SH-SY5Y (cell line): ENCODE data around the gene APOE.
"Not testable (repeated sequence)": the region's sequence is repeated elsewhere in the genome, so short reads cannot be mapped to it uniquely, and the experiment has no call there.

Experiments used
- GATA2 ChIP-seq: IDR thresholded peaks from 2 replicates; pipeline ENCODE4 v1.6.1; 2011; ENCODE audit warnings: mild to moderate bottlenecking, low read depth, low read length
- GATA3 ChIP-seq: IDR thresholded peaks from 2 replicates; pipeline ENCODE4 v1.6.1; 2011; ENCODE audit warnings: low read depth, mild to moderate bottlenecking, low read length, moderate library complexity

APOE gene

DNA sequence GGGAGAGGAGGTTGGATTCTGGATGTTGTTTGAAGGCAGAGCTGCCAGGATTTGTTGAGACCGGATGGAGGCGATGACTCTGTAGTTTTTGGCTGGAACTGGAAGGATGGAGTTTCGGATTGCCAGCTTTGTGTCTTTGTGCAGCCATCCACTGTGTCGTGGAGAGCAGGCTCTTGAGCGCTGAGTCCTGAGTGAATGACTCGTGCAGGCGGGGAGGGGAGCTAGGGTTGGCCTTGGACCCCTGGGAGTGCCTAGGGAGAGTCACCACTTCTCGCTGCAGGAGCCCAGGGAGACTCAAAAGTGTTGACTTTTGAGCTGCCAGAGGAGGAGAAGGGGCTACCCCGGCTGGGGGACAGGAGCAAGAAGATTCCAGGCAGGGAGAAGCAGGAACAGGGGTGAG lies 10.7 kb upstream of the APOE start:
- TF ChIP-seq GATA3 (no peak), GATA2 (no peak)

GRCh38 chr19:44897835-44898234 lies 7.8 kb upstream of the APOE start:
- TF ChIP-seq GATA2 (no peak), GATA3 (no peak)

DNA sequence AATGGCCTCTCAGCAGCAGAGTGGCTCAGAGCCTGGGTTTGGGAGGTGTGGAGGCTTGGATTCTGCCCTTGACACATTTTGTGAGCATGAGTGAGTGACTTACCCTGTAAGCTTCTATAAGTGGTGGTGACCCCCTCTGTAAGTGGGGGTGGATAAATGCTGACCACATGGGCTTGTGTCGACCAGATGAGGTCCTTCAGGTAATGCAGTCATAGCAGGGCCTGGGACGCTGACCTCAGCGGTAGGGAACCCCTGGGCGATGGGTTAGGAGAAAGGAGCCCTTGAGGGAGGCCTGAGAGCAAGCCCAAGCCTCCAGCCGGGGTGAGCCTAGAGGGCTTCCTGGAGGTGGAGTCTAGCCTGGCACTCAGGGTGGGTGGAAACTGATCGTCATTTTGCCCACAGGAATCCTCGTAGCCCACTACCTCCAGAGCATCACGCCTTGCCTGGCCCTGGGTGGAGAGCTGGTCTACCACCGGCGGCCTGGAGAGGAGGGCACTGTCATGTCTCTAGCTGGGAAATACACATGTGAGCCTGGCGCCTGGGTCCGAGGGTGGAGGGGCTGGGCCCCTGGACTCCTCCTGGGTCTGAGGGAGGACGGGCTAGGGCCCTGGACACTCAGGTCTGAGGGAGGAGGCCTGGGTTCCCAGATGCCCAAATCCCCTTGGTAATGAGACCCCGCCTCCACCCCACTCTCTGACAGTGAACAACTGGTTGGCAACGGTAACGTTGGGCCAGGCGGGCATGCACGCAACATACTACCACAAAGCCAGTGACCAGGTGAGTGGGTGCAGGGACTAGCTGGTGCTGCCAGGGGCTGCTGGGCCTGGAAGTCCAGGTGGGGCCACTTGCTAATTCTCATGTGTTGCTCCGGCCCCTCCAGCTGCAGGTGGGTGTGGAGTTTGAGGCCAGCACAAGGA lies 5.0 kb upstream of the APOE start:
- TF ChIP-seq GATA2 (no peak), GATA3 (no peak)

DNA sequence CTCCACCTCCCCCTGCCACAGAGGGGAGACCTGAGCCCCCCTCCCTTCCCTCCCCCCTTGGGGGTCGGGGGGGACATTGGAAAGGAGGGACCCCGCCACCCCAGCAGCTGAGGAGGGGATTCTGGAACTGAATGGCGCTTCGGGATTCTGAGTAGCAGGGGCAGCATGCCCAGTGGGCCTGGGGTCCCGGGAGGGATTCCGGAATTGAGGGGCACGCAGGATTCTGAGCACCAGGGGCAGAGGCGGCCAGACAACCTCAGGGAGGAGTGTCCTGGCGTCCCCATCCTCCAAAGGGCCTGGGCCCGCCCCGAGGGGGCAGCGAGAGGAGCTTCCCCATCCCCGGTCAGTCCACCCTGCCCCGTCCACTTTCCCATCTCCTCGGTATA lies 2.4 kb upstream of the APOE start:
- TF ChIP-seq GATA3 (no peak), GATA2 (no peak)

DNA sequence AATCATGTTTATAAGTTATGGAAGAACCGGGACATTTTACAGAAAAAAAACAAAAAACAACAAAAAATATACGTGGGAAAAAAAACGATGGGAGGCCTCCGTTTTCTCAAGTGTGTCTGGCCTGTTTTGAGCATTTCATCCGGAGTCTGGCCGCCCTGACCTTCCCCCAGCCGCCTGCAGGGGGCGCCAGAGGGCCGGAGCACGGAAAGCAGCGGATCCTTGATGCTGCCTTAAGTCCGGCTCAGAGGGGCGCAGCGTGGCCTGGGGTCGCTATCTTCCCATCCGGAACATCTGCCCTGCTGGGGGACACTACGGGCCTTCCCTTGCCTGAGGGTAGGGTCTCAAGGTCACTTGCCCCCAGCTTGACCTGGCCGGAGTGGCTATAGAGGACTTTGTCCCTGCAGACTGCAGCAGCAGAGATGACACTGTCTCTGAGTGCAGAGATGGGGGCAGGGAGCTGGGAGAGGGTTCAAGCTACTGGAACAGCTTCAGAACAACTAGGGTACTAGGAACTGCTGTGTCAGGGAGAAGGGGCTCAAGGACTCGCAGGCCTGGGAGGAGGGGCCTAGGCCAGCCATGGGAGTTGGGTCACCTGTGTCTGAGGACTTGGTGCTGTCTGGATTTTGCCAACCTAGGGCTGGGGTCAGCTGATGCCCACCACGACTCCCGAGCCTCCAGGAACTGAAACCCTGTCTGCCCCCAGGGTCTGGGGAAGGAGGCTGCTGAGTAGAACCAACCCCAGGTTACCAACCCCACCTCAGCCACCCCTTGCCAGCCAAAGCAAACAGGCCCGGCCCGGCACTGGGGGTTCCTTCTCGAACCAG lies 1.8 kb upstream of the APOE start:
- TF ChIP-seq GATA3 (no peak), GATA2 (no peak)

GRCh38 chr19:44904426-44904994 lies 1.1 kb upstream of the APOE start:
- TF ChIP-seq GATA2 (no peak), GATA3 (no peak)

DNA sequence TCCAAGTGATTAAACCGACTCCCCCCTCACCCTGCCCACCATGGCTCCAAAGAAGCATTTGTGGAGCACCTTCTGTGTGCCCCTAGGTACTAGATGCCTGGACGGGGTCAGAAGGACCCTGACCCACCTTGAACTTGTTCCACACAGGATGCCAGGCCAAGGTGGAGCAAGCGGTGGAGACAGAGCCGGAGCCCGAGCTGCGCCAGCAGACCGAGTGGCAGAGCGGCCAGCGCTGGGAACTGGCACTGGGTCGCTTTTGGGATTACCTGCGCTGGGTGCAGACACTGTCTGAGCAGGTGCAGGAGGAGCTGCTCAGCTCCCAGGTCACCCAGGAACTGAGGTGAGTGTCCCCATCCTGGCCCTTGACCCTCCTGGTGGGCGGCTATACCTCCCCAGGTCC lies 2.0 kb downstream of the APOE start:
- TF ChIP-seq GATA3 (no peak), GATA2 (no peak)

- no peak for TF ChIP-seq GATA2
- no peak for TF ChIP-seq GATA3
Measured at GRCh38 chr19:44908074-44908835, 2.7 kb downstream of the APOE start.

- TF ChIP-seq GATA3 (no peak), GATA2 (no peak)
Measured at GRCh38 chr19:44908836-44909261, 3.3 kb downstream of the APOE start.

DNA sequence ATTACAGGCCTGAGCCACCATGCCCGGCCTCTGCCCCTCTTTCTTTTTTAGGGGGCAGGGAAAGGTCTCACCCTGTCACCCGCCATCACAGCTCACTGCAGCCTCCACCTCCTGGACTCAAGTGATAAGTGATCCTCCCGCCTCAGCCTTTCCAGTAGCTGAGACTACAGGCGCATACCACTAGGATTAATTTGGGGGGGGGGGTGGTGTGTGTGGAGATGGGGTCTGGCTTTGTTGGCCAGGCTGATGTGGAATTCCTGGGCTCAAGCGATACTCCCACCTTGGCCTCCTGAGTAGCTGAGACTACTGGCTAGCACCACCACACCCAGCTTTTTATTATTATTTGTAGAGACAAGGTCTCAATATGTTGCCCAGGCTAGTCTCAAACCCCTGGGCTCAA lies 4.2 kb downstream of the APOE start:
- TF ChIP-seq GATA3 (no peak), GATA2 (no peak)

DNA sequence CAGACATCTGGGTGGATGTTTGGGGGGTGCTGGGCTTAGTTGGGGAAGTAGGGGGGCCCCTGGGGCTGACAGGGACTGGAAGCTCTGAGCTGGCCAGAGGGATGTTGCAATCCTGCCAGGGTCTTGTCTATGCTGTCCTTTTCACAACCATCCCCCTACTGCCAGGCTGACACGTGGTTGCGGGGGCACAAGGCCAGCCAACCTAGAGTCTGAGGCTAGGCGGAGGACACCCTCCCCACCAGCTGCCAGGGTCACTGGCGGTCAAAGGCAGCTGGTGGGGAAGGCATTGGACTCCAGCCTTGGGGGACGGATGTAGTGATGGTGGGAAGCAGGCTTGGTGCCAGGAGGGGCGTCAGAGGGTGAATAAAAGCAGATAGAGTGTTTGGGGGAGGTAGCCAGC lies 7.3 kb downstream of the APOE start:
- no peak for TF ChIP-seq GATA2
- no peak for TF ChIP-seq GATA3

DNA sequence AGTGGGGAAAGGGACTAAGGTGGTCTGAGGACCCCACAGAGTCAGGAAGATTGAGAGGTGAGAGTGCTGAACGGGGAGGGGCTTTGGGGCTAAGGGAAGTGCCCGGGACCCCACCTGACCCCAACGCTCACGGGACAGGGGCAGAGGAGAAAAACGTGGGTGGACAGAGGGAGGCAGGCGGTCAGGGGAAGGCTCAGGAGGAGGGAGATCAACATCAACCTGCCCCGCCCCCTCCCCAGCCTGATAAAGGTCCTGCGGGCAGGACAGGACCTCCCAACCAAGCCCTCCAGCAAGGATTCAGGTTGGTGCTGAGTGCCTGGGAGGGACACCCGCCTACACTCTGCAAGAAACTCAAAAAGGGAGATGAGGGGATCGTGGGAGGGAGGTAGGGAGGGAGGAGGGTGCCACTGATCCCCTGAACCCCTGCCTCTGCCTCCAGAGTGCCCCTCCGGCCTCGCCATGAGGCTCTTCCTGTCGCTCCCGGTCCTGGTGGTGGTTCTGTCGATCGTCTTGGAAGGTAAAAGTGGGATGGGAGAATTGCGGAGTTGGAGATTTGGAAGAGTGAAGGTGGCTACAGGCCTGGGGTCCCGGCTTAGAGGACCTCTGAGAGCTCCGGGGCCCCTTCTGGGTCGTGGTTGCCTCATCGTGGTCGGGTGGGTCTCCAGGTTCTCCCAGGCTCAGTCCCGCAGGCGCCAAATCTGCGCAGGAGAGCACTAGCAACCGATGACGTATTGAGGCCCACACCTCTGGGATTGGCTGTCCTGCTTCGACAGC lies 9.0 kb downstream of the APOE start, which contains the start of gene APOC1:
APOC1 (plus strand) TSS at position 176 of the 774 bp plus-strand sequence; CDS start at position 460, 284 bp downstream.
- not testable (repeated sequence) for TF ChIP-seq GATA3, GATA2

GRCh38 chr19:44924243-44924725 lies 18.7 kb downstream of the APOE start:
- TF ChIP-seq GATA3 (no peak), GATA2 (no peak)
